H1 (cell line): ENCODE data around the gene FAM177B. TPM values are rescaled to one million over a fixed set of nuclear protein-coding genes. Genes with fewer than 3 reads are reported as not detected.

ENCODE experiments used
- EZH2 ChIP-seq: fragments of 200-600 bp; sonication (generic); IDR thresholded peaks from 2 replicates; pipeline ENCODE4 v1.7.1; 2012; ENCODE audit warnings: low read depth, mild to moderate bottlenecking, moderate library complexity, low read length, inconsistent platforms; ENCODE audit not compliant: severe bottlenecking
- KDM4A ChIP-seq: IDR thresholded peaks from one replicate; pipeline ENCODE4 v1.7.1; 2012; ENCODE audit warnings: low read depth, mild to moderate bottlenecking, moderate library complexity, low read length, inconsistent platforms; ENCODE audit not compliant: severe bottlenecking
- MAX ChIP-seq: IDR thresholded peaks from 2 replicates; pipeline ENCODE4 v1.6.1; 2012; ENCODE audit warnings: inconsistent platforms
- NANOG ChIP-seq: IDR thresholded peaks from 2 replicates; pipeline ENCODE4 v1.6.1; 2011; ENCODE audit warnings: low read length, low read depth, mild to moderate bottlenecking, inconsistent platforms; ENCODE audit not compliant: insufficient read depth, poor library complexity, severe bottlenecking
- RAD21 ChIP-seq, 2 experiments: IDR thresholded peaks in 1 of 2; conservative IDR thresholded peaks in 1 of 2; 2 replicates each; pipeline ENCODE4 v1.6.1; 2011; ENCODE audit warnings: low read depth in 2 of 2, low read length in 2 of 2, improper control_type of control experiment in 1 of 2, inconsistent platforms in 1 of 2, mild to moderate bottlenecking in 1 of 2, moderate library complexity in 1 of 2
- RXRA ChIP-seq: IDR thresholded peaks from 2 replicates; pipeline ENCODE4 v1.6.1; 2011; ENCODE audit warnings: low read depth, mild to moderate bottlenecking, low read length, moderate library complexity; ENCODE audit not compliant: insufficient read depth
- SAP30 ChIP-seq: fragments of 300-600 bp; sonication (generic); IDR thresholded peaks from 2 replicates; pipeline ENCODE4 v1.7.1; 2012; ENCODE audit warnings: low read length, moderate library complexity, mild to moderate bottlenecking, inconsistent platforms; ENCODE audit not compliant: insufficient read depth, insufficient replicate concordance
- YY1 ChIP-seq: IDR thresholded peaks from 2 replicates; pipeline ENCODE4 v1.6.1; 2011; ENCODE audit warnings: low read depth, mild to moderate bottlenecking, low read length
- polyA plus RNA-seq, 7 experiments: library from polyadenylated mRNA; depleted of rRNA in 3 of 7; stranded (reverse) in 5 of 7; unstranded in 2 of 7; fragments of >200 nt in 5 of 7; fragments of 200-250 nt in 2 of 7; gene quantifications; 1 replicate in 5 of 7; 2 replicates in 1 of 7; 4 replicates in 1 of 7; pipeline versions ENCODE4 v1.2.1 to v1.2.3, GENCODE V29; 2011 to 2013; ENCODE audit warnings: missing spikeins in 2 of 7, mixed read lengths in 2 of 7
- total RNA-seq: library from RNA; stranded (reverse); fragmentation: NEBNext Ultra II Directional; extraction: Animal tissue kit (Norgen Biotek cat#: 25700); gene quantifications from 2 replicates; pipeline ENCODE4 v1.2.1, GENCODE V29; 2021

FAM177B gene
- total and polyA plus RNA-seq, 2 of the 8 experiments (the other 6 are each of a cell fraction or from before 2014, with no cell fraction given) = 0.06 TPM; not detected in 1

GRCh38 chr1:222757646-222758268, 20.8 kb downstream of the FAM177B start (continued):
- TF ChIP-seq RAD21 (IDR thresholded peaks at IDR 0.05 in 1 of 2, conservative IDR thresholded peaks at IDR 0.05 in 1 of 2; ENCODE audit: low read depth in 2 of 2, low read length in 2 of 2) (no peak), KDM4A (no peak), YY1 (no peak), RXRA (no peak), SAP30 (no peak), NANOG (no peak), MAX (no peak), EZH2 (no peak)
